GM12878 (cell line): ENCODE data around the gene IL19.

Experiments used
- BHLHE40 ChIP-seq, 2 experiments: fragments of 450-650 bp in 1 of 2; IDR thresholded peaks; 2 replicates each; pipeline ENCODE4 v1.6.1; 2011 to 2017; ENCODE audit warnings: low read depth in 2 of 2, borderline replicate concordance in 1 of 2, improper control_type of control experiment in 1 of 2, low read length in 1 of 2, mild to moderate bottlenecking in 1 of 2
- E2F8 ChIP-seq: fragments of 450-650 bp; IDR thresholded peaks from 2 replicates; pipeline ENCODE4 v1.6.1; 2018; ENCODE audit warnings: mild to moderate bottlenecking, low read depth, moderate library complexity; ENCODE audit not compliant: partially characterized antibody
- ETV6 ChIP-seq, 2 experiments: fragments of 450-650 bp in 1 of 2; IDR thresholded peaks in 1 of 2; conservative IDR thresholded peaks in 1 of 2; 2 replicates each; pipeline ENCODE4 v1.6.1; 2014; ENCODE audit warnings: antibody characterized with exemption in 1 of 2, borderline replicate concordance in 1 of 2, low read depth in 1 of 2, mild to moderate bottlenecking in 1 of 2, moderate library complexity in 1 of 2
- IRF4 ChIP-seq: IDR thresholded peaks from 2 replicates; pipeline ENCODE4 v1.6.1; 2011; ENCODE audit warnings: low read depth, low read length
- POLR2A ChIP-seq: IDR thresholded peaks from 2 replicates; pipeline ENCODE4 v1.6.1; 2011; ENCODE audit warnings: low read depth, mild to moderate bottlenecking, low read length
- SREBF2 ChIP-seq: IDR thresholded peaks from 2 replicates; pipeline ENCODE4 v1.6.1; 2012; ENCODE audit warnings: mild to moderate bottlenecking, low read length
- TF ChIP-seq, protein P1 (sequence below), 3 experiments: IDR thresholded peaks in 2 of 3; conservative IDR thresholded peaks in 1 of 3; 2 replicates each; pipeline ENCODE4 v1.5.1; 2011; ENCODE audit warnings: low read depth in 3 of 3, low read length in 3 of 3, mild to moderate bottlenecking in 3 of 3, control low read depth in 2 of 3, moderate library complexity in 2 of 3, inconsistent platforms in 1 of 3, mixed read lengths in 1 of 3; ENCODE audit not compliant: control insufficient read depth in 2 of 3, insufficient read depth in 1 of 3; ENCODE audit errors: extremely low read depth in 1 of 3

DNA sequence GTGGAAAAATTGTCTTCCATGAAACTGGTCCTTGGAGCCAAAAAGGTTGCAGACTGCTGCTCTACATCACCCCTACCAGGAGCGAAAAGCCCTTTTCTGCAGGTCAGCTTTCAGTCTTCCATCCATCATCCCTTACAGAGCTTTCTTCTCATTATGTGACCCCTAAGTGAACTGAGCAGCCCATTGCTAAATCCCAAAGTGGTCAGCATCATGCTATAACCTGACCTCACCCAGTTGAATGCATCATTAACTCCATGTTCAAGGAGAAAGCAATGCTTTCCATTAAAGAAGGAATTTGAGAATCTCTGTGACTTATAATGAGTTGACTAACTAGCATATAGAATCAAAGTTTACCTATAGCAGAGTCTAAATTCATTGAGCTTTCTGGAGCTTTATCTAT lies 116.3 kb downstream of the IL19 start:
- TF ChIP-seq E2F8 = no peak
- TF ChIP-seq, protein P1, sequence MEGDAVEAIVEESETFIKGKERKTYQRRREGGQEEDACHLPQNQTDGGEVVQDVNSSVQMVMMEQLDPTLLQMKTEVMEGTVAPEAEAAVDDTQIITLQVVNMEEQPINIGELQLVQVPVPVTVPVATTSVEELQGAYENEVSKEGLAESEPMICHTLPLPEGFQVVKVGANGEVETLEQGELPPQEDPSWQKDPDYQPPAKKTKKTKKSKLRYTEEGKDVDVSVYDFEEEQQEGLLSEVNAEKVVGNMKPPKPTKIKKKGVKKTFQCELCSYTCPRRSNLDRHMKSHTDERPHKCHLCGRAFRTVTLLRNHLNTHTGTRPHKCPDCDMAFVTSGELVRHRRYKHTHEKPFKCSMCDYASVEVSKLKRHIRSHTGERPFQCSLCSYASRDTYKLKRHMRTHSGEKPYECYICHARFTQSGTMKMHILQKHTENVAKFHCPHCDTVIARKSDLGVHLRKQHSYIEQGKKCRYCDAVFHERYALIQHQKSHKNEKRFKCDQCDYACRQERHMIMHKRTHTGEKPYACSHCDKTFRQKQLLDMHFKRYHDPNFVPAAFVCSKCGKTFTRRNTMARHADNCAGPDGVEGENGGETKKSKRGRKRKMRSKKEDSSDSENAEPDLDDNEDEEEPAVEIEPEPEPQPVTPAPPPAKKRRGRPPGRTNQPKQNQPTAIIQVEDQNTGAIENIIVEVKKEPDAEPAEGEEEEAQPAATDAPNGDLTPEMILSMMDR (IDR thresholded peaks at IDR 0.05 in 2 of 3, conservative IDR thresholded peaks at IDR 0.05 in 1 of 3; ENCODE audit: control insufficient read depth in 2 of 3, extremely low read depth in 1 of 3, insufficient read depth in 1 of 3, low read depth in 3 of 3, low read length in 3 of 3) = no peak
- no peak for TF ChIP-seq SREBF2
- TF ChIP-seq IRF4 = no peak
- no peak for TF ChIP-seq BHLHE40 (IDR thresholded peaks at IDR 0.05; ENCODE audit: borderline replicate concordance in 1 of 2, low read depth in 2 of 2, low read length in 1 of 2)
- TF ChIP-seq ETV6 (conservative IDR thresholded peaks at IDR 0.05 in 1 of 2, IDR thresholded peaks at IDR 0.05 in 1 of 2; ENCODE audit: borderline replicate concordance in 1 of 2, low read depth in 1 of 2) = no peak
- no peak for TF ChIP-seq POLR2A
